ENCODE results near the gene METRN.

GRCh38 chr16:700684-701584 is 14.0 kb upstream of the METRN start:
- TF ChIP-seq CTCF (IDR thresholded peaks at IDR 0.05; ENCODE audit: low read depth, low read length) (no peak), EZH2phosphoT487 (IDR thresholded peaks at IDR 0.05; ENCODE audit: low read depth) (no peak)
